Muscle of arm (tissue), 14 donors: ENCODE measurements around the gene OLA1. TPM values are rescaled to one million over a fixed set of nuclear protein-coding genes. Genes with fewer than 3 reads are reported as not detected.
"Not testable (repeated sequence)": the region's sequence is repeated elsewhere in the genome, so short reads cannot be mapped to it uniquely, and the experiment has no call there.

ENCODE experiments used
- DNase-seq: peaks from one replicate; pipeline ENCODE4 v3.0.0-alpha.2; 2013
- long read RNA-seq, 11 donors: transcript quantifications; one replicate each; lab custom pipeline, GENCODE V29; 2026
- polyA plus RNA-seq, 12 donors: library from polyadenylated mRNA; unstranded; fragments of 120-200 nt; gene quantifications; one replicate each; pipeline ENCODE4 v1.2.1, GENCODE V29; 2013; ENCODE audit not compliant: insufficient read length in 12 of 12

OLA1 gene
- 100 to 1,000 TPM in 11 of 12 donors, not detected in 1; 180 to 284 (median 252) TPM for polyA plus RNA-seq
- long read RNA-seq, donor 1, full-length matches to known transcripts = 47 of 79 reads
- long read RNA-seq, donor 1, partial matches to known transcripts = 32 of 79 reads
- long read RNA-seq, donor 1, other reads (novel, unspliced or antisense) = 0 of 79 reads
- long read RNA-seq, donor 2, full-length matches to known transcripts = 91 of 137 reads
- long read RNA-seq, donor 2, partial matches to known transcripts = 46 of 137 reads
- long read RNA-seq, donor 2, other reads (novel, unspliced or antisense) = 0 of 137 reads
- long read RNA-seq, donor 3, full-length matches to known transcripts = 41 of 51 reads
- long read RNA-seq, donor 3, partial matches to known transcripts = 10 of 51 reads
- long read RNA-seq, donor 3, other reads (novel, unspliced or antisense) = 0 of 51 reads
- long read RNA-seq, donor 4, full-length matches to known transcripts = 32 of 45 reads
- long read RNA-seq, donor 4, partial matches to known transcripts = 13 of 45 reads
- long read RNA-seq, donor 4, other reads (novel, unspliced or antisense) = 0 of 45 reads
- long read RNA-seq, donor 5, full-length matches to known transcripts = 130 of 286 reads
- long read RNA-seq, donor 5, partial matches to known transcripts = 156 of 286 reads
- long read RNA-seq, donor 5, other reads (novel, unspliced or antisense) = 0 of 286 reads
- long read RNA-seq, donor 6, full-length matches to known transcripts = 49 of 68 reads
- long read RNA-seq, donor 6, partial matches to known transcripts = 19 of 68 reads
- long read RNA-seq, donor 6, other reads (novel, unspliced or antisense) = 0 of 68 reads
- long read RNA-seq, donor 7, full-length matches to known transcripts = 26 of 51 reads
- long read RNA-seq, donor 7, partial matches to known transcripts = 25 of 51 reads
- long read RNA-seq, donor 7, other reads (novel, unspliced or antisense) = 0 of 51 reads
- long read RNA-seq, donor 8, full-length matches to known transcripts = 104 of 205 reads
- long read RNA-seq, donor 8, partial matches to known transcripts = 101 of 205 reads
- long read RNA-seq, donor 8, other reads (novel, unspliced or antisense) = 0 of 205 reads
- long read RNA-seq, donor 9, full-length matches to known transcripts = 29 of 39 reads
- long read RNA-seq, donor 9, partial matches to known transcripts = 10 of 39 reads
- long read RNA-seq, donor 9, other reads (novel, unspliced or antisense) = 0 of 39 reads
- long read RNA-seq, donor 10, full-length matches to known transcripts = 86 of 151 reads
- long read RNA-seq, donor 10, partial matches to known transcripts = 65 of 151 reads
- long read RNA-seq, donor 10, other reads (novel, unspliced or antisense) = 0 of 151 reads
- long read RNA-seq, donor 11, full-length matches to known transcripts = 79 of 125 reads
- long read RNA-seq, donor 11, partial matches to known transcripts = 46 of 125 reads
- long read RNA-seq, donor 11, other reads (novel, unspliced or antisense) = 0 of 125 reads

DNA sequence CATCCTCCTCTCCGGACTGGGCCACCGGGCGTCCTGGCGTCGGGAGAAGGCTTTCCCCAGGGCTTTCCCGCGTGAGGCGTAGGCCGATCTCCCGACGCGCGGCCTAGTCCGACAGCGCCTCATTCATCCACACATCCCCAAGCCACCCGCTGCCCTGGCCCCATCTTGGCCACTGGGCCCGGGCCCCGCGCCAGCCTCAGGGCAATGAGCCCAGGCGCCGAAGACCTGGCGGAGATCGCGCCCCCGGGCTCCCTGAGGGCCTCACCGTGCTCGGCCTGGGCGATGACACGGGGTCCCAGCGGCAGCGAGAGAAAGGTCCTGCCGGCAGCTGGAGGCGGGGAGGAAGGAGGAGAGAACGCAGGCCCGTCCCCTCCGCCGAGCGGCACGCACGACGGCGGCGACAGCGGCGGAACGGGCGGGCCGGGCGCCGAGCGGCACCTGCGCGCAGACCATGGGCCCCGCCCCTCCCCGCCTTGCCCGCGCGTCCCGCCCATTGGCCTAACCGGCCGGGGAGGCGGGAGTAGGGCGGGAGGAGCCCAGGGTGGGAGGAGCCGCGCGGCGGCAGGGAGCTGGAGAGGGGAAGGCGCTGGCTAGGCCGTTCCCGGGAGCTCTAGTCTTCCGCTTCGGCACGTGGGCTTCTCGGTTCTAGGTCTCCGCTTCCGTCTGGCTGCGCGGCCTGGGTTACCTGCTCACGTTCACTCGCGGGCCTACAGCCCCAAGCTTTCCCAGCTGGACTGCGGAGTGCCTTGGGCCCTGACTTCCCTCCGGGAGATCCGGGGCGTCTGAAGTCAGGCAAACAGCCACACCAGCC is at the start of gene OLA1:
OLA1 (minus strand) TSS at position 346 of the 811 bp plus-strand sequence. CDS start 1,717 bp downstream, outside the sequence.
- DNase-seq = peak; percentile 93

DNA sequence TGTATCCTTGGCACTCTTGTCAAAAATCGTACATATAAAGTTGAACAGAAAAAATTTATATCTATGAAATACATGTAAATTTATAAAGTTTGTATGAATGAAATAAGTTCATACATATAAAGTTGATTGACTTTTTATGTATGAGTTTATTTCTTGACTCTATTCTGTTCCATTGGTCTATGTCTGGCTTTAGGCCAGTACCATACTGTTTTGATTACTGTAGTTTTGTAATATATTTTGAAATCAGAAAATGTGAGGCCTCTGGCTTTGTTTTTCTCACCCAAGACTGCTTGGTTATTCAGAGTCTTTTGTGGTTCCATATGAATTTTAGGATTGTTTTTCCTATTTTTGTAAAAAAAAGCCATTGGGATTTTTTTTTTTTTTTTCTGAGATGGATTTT is 44.6 kb upstream of the OLA1 start:
- DNase-seq = no peak

DNA sequence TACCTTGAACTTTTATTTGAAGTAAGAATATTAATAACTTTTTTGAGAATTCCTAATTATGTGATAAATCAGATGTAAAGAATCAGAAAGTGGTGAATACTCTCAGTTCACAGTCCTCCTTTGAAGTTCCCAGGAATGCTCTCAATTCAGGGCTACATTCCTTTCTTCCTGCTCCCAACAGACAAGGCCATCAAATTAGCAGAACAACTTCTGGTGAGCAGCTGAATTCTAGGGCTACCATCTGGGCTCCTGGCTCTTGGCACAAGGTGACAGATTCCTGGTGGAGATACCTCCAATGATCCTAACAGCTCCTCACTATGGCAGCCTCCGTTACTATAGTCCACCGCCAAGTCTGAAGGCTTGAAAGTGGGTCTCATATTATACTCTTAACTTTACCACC is 37.8 kb upstream of the OLA1 start:
- no peak for DNase-seq

DNA sequence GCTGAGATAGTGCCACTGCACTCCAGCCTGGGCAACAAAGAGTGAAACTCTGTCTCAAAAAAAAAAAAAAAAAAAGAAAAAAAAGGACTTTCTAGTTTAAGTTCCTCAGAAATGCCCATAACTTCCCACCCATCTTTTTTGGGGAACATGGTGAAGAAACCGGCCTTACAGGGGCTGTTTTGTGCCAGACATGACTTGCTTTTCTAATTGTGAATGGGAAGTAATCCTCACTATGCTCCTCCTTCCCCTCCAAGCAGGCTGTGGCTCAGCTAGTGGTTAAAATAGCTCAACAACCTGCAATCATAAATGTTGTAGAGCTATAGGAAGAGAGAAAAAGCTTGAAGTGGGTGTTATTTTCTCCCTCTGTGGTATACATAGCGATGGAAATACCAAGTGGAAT is 34.1 kb upstream of the OLA1 start:
- DNase-seq = no peak

DNA sequence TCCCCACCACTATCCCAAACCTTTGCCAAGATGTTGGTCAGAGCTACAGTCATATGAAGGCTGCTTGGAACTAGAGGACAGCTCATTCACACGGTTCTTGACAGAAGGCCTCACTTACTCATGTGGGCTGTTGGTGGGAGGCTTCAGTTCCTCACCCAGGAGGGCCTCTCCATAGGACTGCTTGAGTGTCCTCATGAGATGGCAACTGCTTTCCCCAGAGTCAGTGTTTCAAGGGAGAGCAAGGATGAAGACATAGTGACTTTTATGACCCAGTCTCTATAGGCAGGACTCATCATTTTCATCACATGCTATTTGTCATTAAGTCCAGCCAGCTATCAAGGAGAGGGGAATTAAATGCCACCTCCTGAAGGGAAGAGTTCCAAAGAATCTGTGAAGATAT is 33.4 kb upstream of the OLA1 start:
- no peak for DNase-seq

DNA sequence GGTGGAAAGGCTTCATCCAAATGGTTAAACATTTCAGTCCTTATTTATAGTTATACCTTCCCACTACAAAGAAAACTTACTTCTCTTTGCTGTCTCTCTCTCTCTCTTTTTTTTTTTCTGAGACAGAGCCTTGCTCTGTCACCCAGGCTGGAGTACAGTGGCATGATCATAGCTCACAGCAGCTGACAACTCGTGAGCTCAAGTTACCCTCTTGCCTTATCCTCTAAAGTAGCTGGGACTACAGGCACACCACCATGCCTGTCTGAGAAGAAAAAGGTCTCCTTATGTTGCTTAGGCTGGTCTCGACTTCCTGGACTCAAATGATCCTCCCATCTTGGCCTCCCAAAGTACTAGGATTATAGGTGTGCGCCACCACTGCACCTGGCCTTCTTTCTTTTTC is 32.3 kb upstream of the OLA1 start:
- no peak for DNase-seq

DNA sequence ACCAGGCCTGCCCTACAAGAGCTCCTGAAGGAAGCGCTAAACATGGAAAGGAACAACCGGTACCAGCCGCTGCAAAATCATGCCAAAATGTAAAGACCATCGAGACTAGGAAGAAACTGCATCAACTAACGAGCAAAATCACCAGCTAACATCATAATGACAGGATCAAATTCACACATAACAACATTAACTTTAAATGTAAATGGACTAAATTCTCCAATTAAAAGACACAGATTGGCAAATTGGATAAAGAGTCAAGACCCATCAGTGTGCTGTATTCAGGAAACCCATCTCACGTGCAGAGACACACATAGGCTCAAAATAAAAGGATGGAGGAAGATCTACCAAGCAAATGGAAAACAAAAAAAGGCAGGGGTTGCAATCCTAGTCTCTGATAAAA is 21.9 kb upstream of the OLA1 start:
- not testable (repeated sequence) for DNase-seq

DNA sequence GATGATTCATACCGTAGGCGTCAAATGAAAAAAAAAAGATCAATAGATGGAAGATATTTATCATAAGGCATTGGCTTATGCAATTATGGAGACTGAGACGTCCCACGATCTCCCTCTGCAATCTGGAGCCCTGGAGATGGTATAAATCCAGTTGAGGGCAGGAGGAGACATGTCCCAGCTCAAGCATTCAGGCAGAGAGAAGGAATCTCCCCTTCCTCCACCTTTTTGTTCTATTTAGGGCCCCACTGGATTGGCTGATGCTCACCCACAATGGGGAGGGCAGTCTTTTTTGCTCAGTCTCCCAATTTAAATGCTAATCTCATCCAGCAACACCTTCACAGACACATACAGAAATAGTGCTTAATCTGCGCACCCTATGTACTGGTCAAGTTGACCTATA is 18.0 kb upstream of the OLA1 start:
- no peak for DNase-seq

DNA sequence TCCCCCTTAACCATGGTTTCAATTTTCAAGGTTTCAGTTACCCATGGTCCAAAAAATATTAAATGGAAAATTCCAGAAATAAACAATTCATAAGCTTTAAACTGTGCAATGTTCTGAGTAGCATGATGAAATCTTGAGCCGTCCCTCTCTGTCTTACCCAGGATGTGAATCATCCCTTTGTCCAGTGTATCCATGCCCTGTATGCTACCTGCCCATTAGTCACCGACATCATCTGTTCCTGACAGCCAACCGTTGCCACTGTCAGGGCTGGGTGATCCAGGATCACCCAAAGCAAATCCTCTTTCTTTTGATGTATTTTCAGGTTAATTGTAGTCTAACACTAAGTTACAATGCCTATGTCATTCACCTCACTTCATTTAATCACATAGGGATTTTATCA is 15.7 kb upstream of the OLA1 start:
- DNase-seq = no peak

DNA sequence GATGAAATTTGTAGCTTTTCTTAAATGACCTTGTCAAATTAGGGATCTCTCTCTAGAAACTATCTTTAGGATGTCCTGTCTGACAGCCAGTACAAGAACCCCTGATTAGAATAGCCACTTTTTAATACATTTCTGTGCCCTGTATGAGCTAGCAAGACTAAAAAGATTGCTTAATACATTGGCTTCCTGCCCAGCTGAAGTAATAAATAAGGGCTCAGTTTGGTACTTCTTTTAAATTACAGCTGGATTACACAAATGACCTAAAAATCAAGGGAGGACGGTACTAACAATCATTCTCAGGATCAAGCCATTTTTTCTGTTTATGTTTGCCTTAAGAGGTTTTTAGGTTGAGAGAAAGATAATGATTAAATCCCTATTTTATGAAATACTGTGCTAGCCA is 11.6 kb upstream of the OLA1 start:
- no peak for DNase-seq

DNA sequence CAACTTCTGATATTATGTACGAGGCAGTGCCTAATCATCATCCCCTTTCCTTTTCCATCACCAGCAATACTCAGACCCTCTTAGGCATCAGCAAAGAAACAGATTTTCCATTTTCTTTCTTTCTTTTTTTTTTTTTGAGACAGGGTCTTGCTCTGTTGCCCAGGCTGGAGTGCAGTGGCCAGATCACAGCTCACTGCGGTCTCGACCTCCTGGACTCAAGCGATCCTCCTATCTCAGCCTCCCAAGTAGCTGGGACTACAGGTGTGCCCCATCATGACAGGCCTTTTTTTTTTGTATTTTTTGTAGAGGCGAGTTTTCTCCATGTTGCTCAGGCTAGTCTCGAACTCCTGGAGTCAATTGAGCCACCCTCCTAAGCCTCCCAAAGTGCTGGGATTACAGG is 5.9 kb upstream of the OLA1 start:
- DNase-seq = no peak

DNA sequence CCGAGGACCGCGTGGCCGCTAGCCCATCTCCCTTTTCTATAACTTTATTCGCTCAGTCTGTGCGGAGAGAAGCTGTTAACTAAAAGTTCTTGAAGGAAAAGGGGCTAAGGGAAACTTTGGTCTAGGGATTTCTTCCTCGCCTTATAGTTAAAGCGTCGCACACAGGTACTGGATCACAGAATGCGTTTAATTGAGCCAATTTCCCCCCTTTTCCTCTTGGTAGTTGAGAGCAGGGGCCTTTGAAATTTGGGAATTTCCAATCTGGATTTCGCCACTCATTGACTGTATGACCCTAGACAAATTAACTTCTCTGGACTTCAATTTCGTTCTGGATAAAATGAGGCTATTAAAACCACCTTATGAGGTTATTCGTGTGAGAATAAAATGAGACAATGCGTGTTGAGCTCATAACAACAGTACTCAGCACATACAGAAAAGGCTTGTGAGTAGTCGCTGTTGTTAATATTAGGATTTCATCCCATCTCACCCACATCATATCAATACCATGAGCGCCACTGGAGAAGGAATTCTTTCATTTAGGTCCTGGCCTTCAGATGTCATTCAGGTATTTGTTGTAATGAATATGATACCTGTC is 763 bp upstream of the OLA1 start:
- DNase-seq = no peak

DNA sequence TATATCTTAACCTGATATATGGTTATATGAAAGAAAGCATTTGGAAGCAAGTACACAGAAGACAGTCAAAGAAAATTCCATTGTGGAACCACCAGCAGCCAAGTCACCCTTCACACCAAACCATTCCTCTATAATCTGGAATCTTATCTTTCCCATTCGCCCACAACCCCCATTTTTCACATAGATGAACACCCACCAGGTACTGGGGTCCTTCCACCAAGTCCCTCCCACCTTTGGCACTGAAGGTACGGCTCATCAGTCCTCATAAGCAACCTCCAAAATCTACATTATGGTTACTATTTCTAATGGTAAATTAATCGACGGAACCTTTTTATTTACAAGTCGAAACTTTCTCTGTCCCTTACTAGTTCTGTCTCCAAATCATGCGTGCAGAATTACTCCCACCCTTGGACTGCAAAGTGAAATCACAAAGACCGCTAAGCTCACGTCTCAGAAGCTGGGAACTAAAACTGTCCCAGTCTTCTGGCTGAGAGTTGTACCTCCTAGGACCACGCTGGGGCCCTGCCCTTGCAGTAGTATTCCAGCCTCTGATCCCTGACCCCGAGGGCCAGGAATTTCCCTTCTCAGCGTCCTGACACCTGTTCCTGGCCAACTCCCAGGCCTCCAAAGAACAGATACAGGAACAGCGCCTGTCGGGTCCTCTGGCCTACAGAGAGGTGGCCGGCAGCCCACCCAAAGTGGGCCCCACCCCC is 702 bp downstream of the OLA1 start:
- DNase-seq = no peak

DNA sequence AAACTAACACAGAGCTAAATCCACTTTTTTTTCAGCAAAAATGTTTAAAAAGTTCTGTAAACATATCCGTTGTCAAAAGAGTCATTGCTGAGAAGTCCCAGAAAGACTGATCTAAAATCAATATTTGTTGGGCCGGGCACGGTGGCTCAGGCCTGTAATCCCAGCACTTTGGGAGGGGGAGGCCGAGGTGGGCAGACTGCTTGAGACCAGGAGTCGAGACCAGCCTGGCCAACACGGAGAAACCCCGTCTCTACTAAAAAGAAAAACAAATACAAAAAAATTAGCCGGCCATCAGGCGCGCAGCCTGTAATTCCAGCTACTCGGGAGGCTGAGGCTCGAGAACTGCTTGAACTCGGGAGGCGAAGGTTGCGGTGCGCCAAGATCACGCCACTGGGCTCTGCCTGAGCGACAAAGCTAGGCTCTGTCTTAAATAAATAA is 1.4 kb downstream of the OLA1 start:
- DNase-seq = no peak

DNA sequence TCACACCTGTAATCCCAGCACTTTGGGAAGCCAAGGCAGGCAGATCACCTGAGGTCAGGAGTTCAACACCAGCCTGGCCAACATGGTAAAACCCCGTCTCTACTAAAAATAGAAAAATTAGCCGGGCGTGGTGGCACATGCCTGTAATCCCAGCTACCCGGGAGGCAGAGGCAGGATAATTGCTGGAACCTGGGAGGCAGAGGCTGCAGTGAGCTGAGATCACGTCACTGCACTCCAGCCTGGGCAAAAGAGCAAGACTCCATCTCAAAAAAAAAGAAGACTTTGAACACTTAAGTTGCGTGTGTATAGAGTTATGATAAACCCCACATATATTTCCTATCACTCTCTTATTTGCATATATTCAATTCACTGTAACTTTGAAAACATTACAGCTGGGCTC is 2.7 kb downstream of the OLA1 start:
- not testable (repeated sequence) for DNase-seq

DNA sequence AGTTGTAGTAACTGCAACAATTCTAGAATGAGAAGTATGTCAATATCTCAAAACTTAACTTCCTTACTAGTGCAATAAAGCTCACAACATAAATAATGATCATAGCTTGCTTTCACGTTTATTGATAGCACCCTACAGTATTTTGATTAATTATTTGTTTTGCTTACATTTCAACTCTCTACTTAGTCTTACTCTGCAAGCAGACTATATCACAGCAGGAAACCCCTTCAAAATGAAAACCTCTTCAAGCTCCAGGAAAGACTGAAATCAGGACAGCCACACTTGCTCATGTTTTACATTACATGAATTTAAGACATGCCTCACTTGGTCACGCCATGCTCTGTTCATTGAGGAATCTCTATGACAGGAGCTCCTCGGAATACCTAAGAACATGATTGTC is 3.3 kb downstream of the OLA1 start:
- DNase-seq = no peak

DNA sequence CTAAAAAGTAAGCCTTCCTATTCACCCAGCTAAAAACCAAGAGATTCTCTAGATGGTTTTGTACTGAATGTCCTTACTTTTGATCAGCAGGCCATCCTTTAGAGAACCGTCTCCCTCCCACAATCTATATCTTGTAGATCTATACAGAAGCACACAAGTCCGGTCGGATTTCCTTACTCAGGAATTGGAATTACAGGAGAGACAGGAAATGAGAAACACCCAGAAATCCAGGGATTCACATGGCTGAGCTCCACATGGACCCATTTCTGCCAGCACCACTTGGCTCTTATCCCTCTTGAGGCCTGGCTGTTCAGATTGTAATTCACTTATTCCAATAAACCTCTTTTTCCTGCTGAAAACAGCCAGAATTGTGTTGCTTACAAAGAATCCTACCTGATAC is 4.5 kb downstream of the OLA1 start:
- DNase-seq = no peak

DNA sequence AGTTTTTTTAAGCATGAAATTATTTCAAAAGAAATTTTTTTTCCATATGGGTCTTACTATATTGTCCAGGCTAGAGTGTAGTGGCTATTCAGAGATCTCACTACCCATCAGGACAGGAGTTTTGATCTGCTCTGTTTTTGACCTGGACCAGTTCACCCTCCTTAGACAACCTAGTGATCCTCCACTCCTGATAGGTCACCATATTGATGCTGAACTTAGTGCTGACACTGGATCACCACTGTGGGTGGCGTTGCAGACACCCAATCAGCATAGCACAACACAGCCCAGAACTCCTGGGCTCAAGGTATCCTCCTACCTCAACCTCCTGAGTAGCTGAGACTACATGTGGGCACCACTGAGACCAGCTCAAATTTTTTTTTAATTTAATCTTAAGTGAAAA is 8.2 kb downstream of the OLA1 start:
- no peak for DNase-seq

DNA sequence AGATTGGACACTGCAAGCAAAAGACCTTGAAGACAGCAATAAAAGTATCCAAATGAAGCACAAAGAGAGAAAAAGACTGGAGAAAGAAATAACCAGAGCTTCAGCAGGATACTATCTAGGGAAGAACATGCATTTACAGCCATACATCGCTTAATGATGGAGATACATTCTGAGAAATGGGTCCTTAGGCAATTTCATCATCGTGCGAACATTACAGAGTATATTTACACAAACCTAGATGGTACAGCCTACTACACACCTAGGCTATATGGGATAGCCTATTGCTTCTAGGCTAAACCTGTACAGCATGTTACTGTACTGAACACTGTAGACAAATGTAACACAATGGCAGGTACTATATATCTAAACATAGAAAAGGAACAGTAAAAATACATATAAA is 11.9 kb downstream of the OLA1 start:
- no peak for DNase-seq

DNA sequence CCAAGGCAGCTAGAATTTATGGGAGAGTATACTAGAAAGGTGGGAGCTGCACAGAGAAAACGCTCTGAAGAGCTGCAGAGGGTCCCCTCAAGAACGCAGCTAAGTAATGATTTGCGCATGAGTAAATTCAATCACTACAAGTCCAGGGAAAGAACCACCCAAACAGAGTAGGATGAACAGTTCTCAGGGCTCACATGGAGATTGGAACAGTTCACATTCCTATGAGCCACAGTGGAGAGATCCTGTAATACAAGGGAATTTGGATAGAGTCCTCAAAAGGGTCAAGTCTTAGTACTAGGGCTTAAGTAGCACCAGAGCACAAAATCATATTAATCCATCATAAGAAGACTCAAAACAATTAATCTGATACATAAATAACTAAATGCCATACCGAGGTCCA is 12.7 kb downstream of the OLA1 start:
- DNase-seq = no peak
